ENCODE results near the gene STPG3. TPM values are rescaled to one million over a fixed set of nuclear protein-coding genes. Genes with fewer than 3 reads are reported as not detected.

The STPG3 gene
- polyA plus RNA-seq, 1 of the 3 experiments (the other 2 are of a cell fraction): not detected

- TF ChIP-seq ZBTB33 (IDR thresholded peaks at IDR 0.05; ENCODE audit: borderline replicate concordance, low read depth) (no peak), YY1 (IDR thresholded peaks at IDR 0.05; ENCODE audit: low read depth) (no peak), USF2 (IDR thresholded peaks at IDR 0.05; ENCODE audit: borderline replicate concordance, low read depth, low read length) (no peak), GATA2 (CRISPR knock-in tag; IDR thresholded peaks at IDR 0.05) (no peak), SIN3A (IDR thresholded peaks at IDR 0.05; ENCODE audit: borderline replicate concordance, low read depth, low read length) (no peak)
Observed at GRCh38 chr9:137230705-137231371, 20.2 kb upstream of the STPG3 start, which contains the start of gene SLC34A3 (continued).

GRCh38 chr9:137231372-137232039 lies 19.6 kb upstream of the STPG3 start:
- Histone ChIP-seq H3K9ac (no peak overlapping the region), H3K4me1 (ENCODE audit: control insufficient read depth in 1 of 2, insufficient read depth in 2 of 2, low read depth in 1 of 2, low read length in 1 of 2) (peaks cover 0 to 34% of the 10 kb centered on the region in 2 experiments; a peak in 1 of 4 replicates), H3K79me2 (ENCODE audit: insufficient read depth) (no peaks in the 10 kb centered on the region), H4K20me1 (ENCODE audit: insufficient read depth) (no peaks in the 10 kb centered on the region), H3K27ac (ENCODE audit: low read depth in 2 of 2, low read length in 1 of 2) (no peak overlapping the region), H3K9me2 (no peaks in the 10 kb centered on the region), H3K36me3 (replicated peaks in 1 of 2; ENCODE audit: control insufficient read depth in 1 of 2, insufficient read depth in 2 of 2, low read length in 1 of 2) (no peaks in the 10 kb centered on the region), H3K27me3 (ENCODE audit: insufficient read depth) (no peaks in the 10 kb centered on the region), H2AFZ (ENCODE audit: low read depth) (no peak overlapping the region), H3K4me2 (no peak overlapping the region), H3K4me3 (ENCODE audit: low read depth in 2 of 2, low read length in 1 of 2) (no peak overlapping the region), H3K9me3 (no peaks in the 10 kb centered on the region), H3F3A (replicated peaks; ENCODE audit: insufficient read depth) (peaks cover 11% of the 10 kb centered on the region)
- WGBS (ENCODE audit: low lambda C conversion rate): 93% methylated on average over 19 of the region's 23 CpGs
- ChIA-PET CTCF (no interaction called here), POLR2A (no interaction called here)
- TF ChIP-seq TAF1 (IDR thresholded peaks at IDR 0.05; ENCODE audit: borderline replicate concordance, low read depth, low read length) (no peak), MXI1 (IDR thresholded peaks at IDR 0.05; ENCODE audit: low read depth, low read length) (no peak)
- DNase-seq: no peak

- peaks cover 0 to 33% of the 10 kb centered on the region in 2 experiments; a peak in 1 of 4 replicates for H3K4me1 ChIP-seq (ENCODE audit: control insufficient read depth in 1 of 2, insufficient read depth in 2 of 2, low read depth in 1 of 2, low read length in 1 of 2)
- WGBS (ENCODE audit: low lambda C conversion rate): 64% methylated on average over 7 of the region's 10 CpGs
- H3K9ac ChIP-seq: no peak overlapping the region
- no peak for TF ChIP-seq JUND (IDR thresholded peaks at IDR 0.05)
- no peak for TF ChIP-seq IRF3 (IDR thresholded peaks at IDR 0.05; ENCODE audit: low read depth, low read length)
- no peak for TF ChIP-seq NRF1 (IDR thresholded peaks at IDR 0.05; ENCODE audit: low read depth, low read length)
- no peak for TF ChIP-seq EP300 (IDR thresholded peaks at IDR 0.05; ENCODE audit: borderline replicate concordance in 1 of 2, low read depth in 1 of 2, low read length in 1 of 2)
- TF ChIP-seq GATA2 (CRISPR knock-in tag; IDR thresholded peaks at IDR 0.05): no peak
- no peak for TF ChIP-seq MXI1 (IDR thresholded peaks at IDR 0.05; ENCODE audit: low read depth, low read length)
- TF ChIP-seq FOXJ3 (CRISPR knock-in tag; IDR thresholded peaks at IDR 0.05): no peak
- no peak for TF ChIP-seq SIN3A (IDR thresholded peaks at IDR 0.05; ENCODE audit: borderline replicate concordance, low read depth, low read length)
- no peak for TF ChIP-seq ZBTB33 (IDR thresholded peaks at IDR 0.05; ENCODE audit: borderline replicate concordance, low read depth)
- TF ChIP-seq SMC3 (IDR thresholded peaks at IDR 0.05; ENCODE audit: low read depth, low read length): no peak
- H3K36me3 ChIP-seq (replicated peaks in 1 of 2; ENCODE audit: control insufficient read depth in 1 of 2, insufficient read depth in 2 of 2, low read length in 1 of 2): no peaks in the 10 kb centered on the region
- DNase-seq: no peak
- no peaks in the 10 kb centered on the region for H3K27me3 ChIP-seq (ENCODE audit: insufficient read depth)
- H3K27ac ChIP-seq (ENCODE audit: low read depth in 2 of 2, low read length in 1 of 2): no peak overlapping the region
- H3K9me3 ChIP-seq: no peaks in the 10 kb centered on the region
- ChIA-PET POLR2A (no interaction called here), CTCF (no interaction called here)
- no peak overlapping the region for H3K4me2 ChIP-seq
- peaks cover 7% of the 10 kb centered on the region for H3F3A ChIP-seq (replicated peaks; ENCODE audit: insufficient read depth)
- no peaks in the 10 kb centered on the region for H3K79me2 ChIP-seq (ENCODE audit: insufficient read depth)
- H3K4me3 ChIP-seq (ENCODE audit: low read depth in 2 of 2, low read length in 1 of 2): no peak overlapping the region
- H2AFZ ChIP-seq (ENCODE audit: low read depth): no peak overlapping the region
- no peaks in the 10 kb centered on the region for H4K20me1 ChIP-seq (ENCODE audit: insufficient read depth)
- H3K9me2 ChIP-seq: no peaks in the 10 kb centered on the region
Observed at GRCh38 chr9:137232101-137232500, 19.0 kb upstream of the STPG3 start.

Measured in SK-N-SH (cell line).